ENCODE results near the gene TRIM62.

- TF ChIP-seq CTCF (IDR thresholded peaks at IDR 0.05; ENCODE audit: insufficient read depth, low read depth, low read length) (no peak), EZH2 (IDR thresholded peaks at IDR 0.05; ENCODE audit: insufficient read depth, low read length) (no peak)
These were observed 35.8 kb downstream of the TRIM62 start for GRCh38 chr1:33146003-33146402.

All from astrocyte (in vitro differentiated cells and primary cell).